ENCODE measurements around the gene PRKAR2A. TPM values are rescaled to one million over a fixed set of nuclear protein-coding genes. Genes with fewer than 3 reads are reported as not detected.

Gene PRKAR2A
- total and polyA plus RNA-seq, 2 donors (not counting 3 experiments of a cell fraction or from before 2014, with no cell fraction given) = 8.6 to 69.9 TPM

DNA sequence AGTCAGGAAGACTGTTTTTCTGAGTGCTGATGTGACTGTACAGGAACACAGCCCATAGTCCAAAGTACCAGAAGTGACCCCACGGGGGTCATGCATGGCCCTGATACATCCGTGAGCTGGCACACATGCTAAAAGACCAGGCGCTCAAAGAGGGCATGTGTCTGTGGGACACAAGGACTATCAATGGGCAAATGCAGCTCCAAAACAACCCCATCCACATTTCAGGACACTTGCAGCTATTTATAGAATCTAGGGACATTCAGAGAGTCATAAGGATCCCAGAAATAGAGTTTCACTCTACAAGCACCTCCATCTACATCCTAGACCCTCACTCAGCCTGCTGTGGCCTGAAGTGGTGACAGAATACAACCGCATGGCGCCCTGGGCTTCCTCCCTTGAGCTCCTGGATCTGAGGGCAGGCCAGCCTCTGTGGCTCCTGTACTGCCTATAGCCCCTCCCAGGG lies 34.0 kb upstream of the PRKAR2A start:
- no peak overlapping the region for H3K9ac ChIP-seq (replicated peaks; ENCODE audit: extremely low read depth, insufficient read depth, low read length)
- H3K36me3 ChIP-seq (ENCODE audit: control insufficient read depth in 2 of 2, extremely low read depth in 1 of 2, insufficient read depth in 2 of 2, low read length in 2 of 2) = no peaks in the 10 kb centered on the region
- no peaks in the 10 kb centered on the region for H3K79me2 ChIP-seq (ENCODE audit: control insufficient read depth, insufficient read depth, low read length)
- no peaks in the 10 kb centered on the region for H3K4me1 ChIP-seq (ENCODE audit: control insufficient read depth, extremely low read depth, insufficient read depth, low read length)
- TF ChIP-seq POLR2AphosphoS5 (IDR thresholded peaks at IDR 0.05; ENCODE audit: insufficient read depth, low read depth, low read length) = no peak
- TF ChIP-seq MYC (IDR thresholded peaks at IDR 0.05; ENCODE audit: low read depth, low read length) = no peak
- no peak for TF ChIP-seq GATA2 (IDR thresholded peaks at IDR 0.05; ENCODE audit: insufficient read depth, insufficient read length, low read depth, low read length)
- no peak for TF ChIP-seq FOS (IDR thresholded peaks at IDR 0.05; ENCODE audit: borderline replicate concordance, insufficient read depth, low read length)
- TF ChIP-seq, protein P1, sequence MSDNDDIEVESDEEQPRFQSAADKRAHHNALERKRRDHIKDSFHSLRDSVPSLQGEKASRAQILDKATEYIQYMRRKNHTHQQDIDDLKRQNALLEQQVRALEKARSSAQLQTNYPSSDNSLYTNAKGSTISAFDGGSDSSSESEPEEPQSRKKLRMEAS (IDR thresholded peaks at IDR 0.05; ENCODE audit: insufficient read depth, insufficient read length) = no peak
- no peak for TF ChIP-seq JUN (IDR thresholded peaks at IDR 0.05; ENCODE audit: borderline replicate concordance, insufficient read depth, insufficient read length, low read depth)
- no peak overlapping the region for H3K4me2 ChIP-seq (ENCODE audit: insufficient read depth, low read length)
- DNase-seq (ENCODE audit: low read depth, low spot score) = no peak
- no peaks in the 10 kb centered on the region for H3K9me1 ChIP-seq (replicated peaks; ENCODE audit: control insufficient read depth, extremely low read depth, insufficient read depth, low read length)
- CTCF ChIA-PET = interaction anchor here (0.6 to 0.9 kb wide), 2 partner anchors 17 to 23 kb away, joined by 3 read pairs; partner anchors contain the start of gene SLC25A20
- no peaks in the 10 kb centered on the region for H4K20me1 ChIP-seq (replicated peaks; ENCODE audit: control insufficient read depth, extremely low read depth, insufficient read depth, low read length)
- POLR2A ChIA-PET = no interaction called here
- H3K4me3 ChIP-seq (replicated peaks in 1 of 3; ENCODE audit: insufficient read depth in 1 of 3, low read depth in 1 of 3, low read length in 3 of 3) = no peak overlapping the region
- no peaks in the 10 kb centered on the region for H3K27me3 ChIP-seq (ENCODE audit: control insufficient read depth in 2 of 2, insufficient read depth in 2 of 2, low read length in 2 of 2)
- no peak overlapping the region for H3K27ac ChIP-seq (ENCODE audit: insufficient read depth, low read depth, low read length)
- intact Hi-C loops (cut with micrococcal nuclease) = no loop called here
- FAIRE-seq = no peak
- dilution Hi-C loops (cut with MboI; ENCODE audit: extremely low pct_ligation_motif_present, low sequenced_read_pairs) = no loop called here
- no peak overlapping the region for H2AFZ ChIP-seq (ENCODE audit: low read depth, low read length)
- no TSS peak for BruUV-seq (replicated peaks)
- no peaks in the 10 kb centered on the region for H3K9me3 ChIP-seq (replicated peaks; ENCODE audit: control insufficient read depth, insufficient read depth, low read length)

GRCh38 chr3:48881006-48881405 lies 33.3 kb upstream of the PRKAR2A start:
- Histone ChIP-seq H2AFZ (ENCODE audit: low read depth, low read length) (no peak overlapping the region), H3K79me2 (ENCODE audit: control insufficient read depth, insufficient read depth, low read length) (no peaks in the 10 kb centered on the region), H3K4me3 (replicated peaks in 1 of 3; ENCODE audit: insufficient read depth in 1 of 3, low read depth in 1 of 3, low read length in 3 of 3) (no peak overlapping the region), H3K9ac (replicated peaks; ENCODE audit: extremely low read depth, insufficient read depth, low read length) (no peak overlapping the region), H4K20me1 (replicated peaks; ENCODE audit: control insufficient read depth, extremely low read depth, insufficient read depth, low read length) (no peaks in the 10 kb centered on the region), H3K9me3 (replicated peaks; ENCODE audit: control insufficient read depth, insufficient read depth, low read length) (no peaks in the 10 kb centered on the region), H3K27me3 (ENCODE audit: control insufficient read depth in 2 of 2, insufficient read depth in 2 of 2, low read length in 2 of 2) (no peaks in the 10 kb centered on the region), H3K9me1 (replicated peaks; ENCODE audit: control insufficient read depth, extremely low read depth, insufficient read depth, low read length) (no peaks in the 10 kb centered on the region), H3K4me1 (ENCODE audit: control insufficient read depth, extremely low read depth, insufficient read depth, low read length) (no peaks in the 10 kb centered on the region), H3K4me2 (ENCODE audit: insufficient read depth, low read length) (no peak overlapping the region), H3K27ac (ENCODE audit: insufficient read depth, low read depth, low read length) (no peak overlapping the region), H3K36me3 (ENCODE audit: control insufficient read depth in 2 of 2, extremely low read depth in 1 of 2, insufficient read depth in 2 of 2, low read length in 2 of 2) (no peaks in the 10 kb centered on the region)
- no peak for DNase-seq (ENCODE audit: low read depth, low spot score)
- ChIA-PET POLR2A (no interaction called here), CTCF (interaction anchor here (0.9 kb wide), 1 partner anchor 17 kb away, joined by 3 read pairs; the partner anchor contains the start of gene SLC25A20)
- BruUV-seq (replicated peaks) = no TSS peak
- no peak for TF ChIP-seq MYC (IDR thresholded peaks at IDR 0.05; ENCODE audit: low read depth, low read length)
- no peak for TF ChIP-seq POLR2AphosphoS5 (IDR thresholded peaks at IDR 0.05; ENCODE audit: insufficient read depth, low read depth, low read length)
- TF ChIP-seq, protein P1 (IDR thresholded peaks at IDR 0.05; ENCODE audit: insufficient read depth, insufficient read length) = no peak
- no peak for TF ChIP-seq JUN (IDR thresholded peaks at IDR 0.05; ENCODE audit: borderline replicate concordance, insufficient read depth, insufficient read length, low read depth)
- no peak for TF ChIP-seq POLR2A (IDR thresholded peaks at IDR 0.05; ENCODE audit: low read depth, low read length)
- no peak for TF ChIP-seq FOS (IDR thresholded peaks at IDR 0.05; ENCODE audit: borderline replicate concordance, insufficient read depth, low read length)
- no peak for TF ChIP-seq CTCF (IDR thresholded peaks at IDR 0.05; ENCODE audit: extremely low read depth in 1 of 2, insufficient read depth in 1 of 2, low read depth in 1 of 2, low read length in 2 of 2)
- TF ChIP-seq GATA2 (IDR thresholded peaks at IDR 0.05; ENCODE audit: insufficient read depth, insufficient read length, low read depth, low read length) = no peak
- dilution Hi-C loops (cut with MboI; ENCODE audit: extremely low pct_ligation_motif_present, low sequenced_read_pairs) = no loop called here
- intact Hi-C loops (cut with micrococcal nuclease) = no loop called here
- no peak for FAIRE-seq

Data from endothelial cell of umbilical vein (primary cell).